ENCODE data around the gene OR8B2. TPM values are rescaled to one million over a fixed set of nuclear protein-coding genes. Genes with fewer than 3 reads are reported as not detected.
"Not testable (repeated sequence)": the region's sequence is repeated elsewhere in the genome, so short reads cannot be mapped to it uniquely, and the experiment has no call there.

The OR8B2 gene
- total RNA-seq, 1 experiment from 2014 or later = not detected

- H3K27me3 ChIP-seq (ENCODE audit: insufficient read depth, low read length); H4K20me1 ChIP-seq (ENCODE audit: insufficient read depth); H3K27ac ChIP-seq (ENCODE audit: low read depth, low read length); CTCF ChIA-PET; ATAC-seq; intact Hi-C loops (cut with micrococcal nuclease); RAD21 ChIA-PET (ENCODE audit: low non-redundant PET in 1 of 2, low total read pairs in 2 of 2, uncharacterized antibody in 2 of 2, unreplicated experiment in 2 of 2); H2AFZ ChIP-seq (ENCODE audit: low read depth, low read length, poor library complexity, severe bottlenecking); H3K79me2 ChIP-seq (ENCODE audit: insufficient read depth, low read length); H3K4me1 ChIP-seq (ENCODE audit: control insufficient read depth in 1 of 2, insufficient read depth in 2 of 2, low read length in 2 of 2); DNase-seq (ENCODE audit: low read depth, low spot score); H3K36me3 ChIP-seq (ENCODE audit: control insufficient read depth in 1 of 2, insufficient read depth in 2 of 2, low read length in 2 of 2); POLR2A ChIA-PET; H3K4me3 ChIP-seq (replicated peaks in 1 of 2; ENCODE audit: low read depth in 1 of 2, low read length in 2 of 2); H3K9ac ChIP-seq (ENCODE audit: low read length); H3K9me3 ChIP-seq (ENCODE audit: control insufficient read depth in 1 of 2, insufficient read depth in 1 of 2, low read depth in 1 of 2, low read length in 2 of 2); H3K9me2 ChIP-seq (ENCODE audit: insufficient read depth); H3K4me2 ChIP-seq (ENCODE audit: low read length); BruUV-seq (replicated peaks): not testable (repeated sequence)
Measured at GRCh38 chr11:124396847-124397246, 12.5 kb upstream of the OR8B2 start.

GRCh38 chr11:124394408-124394807 is 10.1 kb upstream of the OR8B2 start:
- Histone ChIP-seq H3K9me3 (ENCODE audit: control insufficient read depth in 1 of 2, insufficient read depth in 1 of 2, low read depth in 1 of 2, low read length in 2 of 2) (no peaks in the 10 kb centered on the region), H4K20me1 (ENCODE audit: insufficient read depth) (no peaks in the 10 kb centered on the region), H3K27ac (ENCODE audit: low read depth, low read length) (no peak overlapping the region), H3K4me2 (ENCODE audit: low read length) (no peak overlapping the region), H3K79me2 (ENCODE audit: insufficient read depth, low read length) (no peaks in the 10 kb centered on the region), H3K27me3 (ENCODE audit: insufficient read depth, low read length) (0 out of 2 replicates have a peak, but pooled peaks cover 6% of the 10 kb centered on the region), H3K36me3 (ENCODE audit: control insufficient read depth in 1 of 2, insufficient read depth in 2 of 2, low read length in 2 of 2) (no peaks in the 10 kb centered on the region), H3K4me1 (ENCODE audit: control insufficient read depth in 1 of 2, insufficient read depth in 2 of 2, low read length in 2 of 2) (no peaks in the 10 kb centered on the region), H3K4me3 (replicated peaks in 1 of 2; ENCODE audit: low read depth in 1 of 2, low read length in 2 of 2) (no peak overlapping the region), H3K9me2 (ENCODE audit: insufficient read depth) (no peaks in the 10 kb centered on the region), H3K9ac (ENCODE audit: low read length) (no peak overlapping the region), H2AFZ (ENCODE audit: low read depth, low read length, poor library complexity, severe bottlenecking) (no peak overlapping the region)
- ChIA-PET POLR2A (no interaction called here), RAD21 (ENCODE audit: low non-redundant PET in 1 of 2, low total read pairs in 2 of 2, uncharacterized antibody in 2 of 2, unreplicated experiment in 2 of 2) (no interaction called here), CTCF (no interaction called here)
- intact Hi-C loops (cut with micrococcal nuclease) = no loop called here
- DNase-seq (ENCODE audit: low read depth, low spot score) (no peak), ATAC-seq (peak; percentile 67)
- TF ChIP-seq RAD21 (IDR thresholded peaks at IDR 0.05; ENCODE audit: low read depth) = no peak
- TF ChIP-seq CEBPB (IDR thresholded peaks at IDR 0.05; ENCODE audit: low read depth) = no peak
- no peak for TF ChIP-seq SIN3A (IDR thresholded peaks at IDR 0.05; ENCODE audit: low read depth)
- no peak for TF ChIP-seq SRF (IDR thresholded peaks at IDR 0.05; ENCODE audit: low read depth)
- TF ChIP-seq YY1 (IDR thresholded peaks at IDR 0.05; ENCODE audit: extremely low read depth, insufficient replicate concordance, low read depth, low read length) = no peak
- TF ChIP-seq EZH2 (IDR thresholded peaks at IDR 0.05) = no peak
- no peak for TF ChIP-seq EZH2phosphoT487 (IDR thresholded peaks at IDR 0.05; ENCODE audit: borderline replicate concordance)
- no peak for TF ChIP-seq POLR2AphosphoS5 (IDR thresholded peaks at IDR 0.05; ENCODE audit: low read depth, low read length)
- TF ChIP-seq ELF1 (IDR thresholded peaks at IDR 0.05; ENCODE audit: borderline replicate concordance, low read depth) = no peak
- TF ChIP-seq ZNF274 (IDR thresholded peaks at IDR 0.05; ENCODE audit: low read depth, low read length) = no peak
- BruUV-seq (replicated peaks) = no TSS peak

DNA sequence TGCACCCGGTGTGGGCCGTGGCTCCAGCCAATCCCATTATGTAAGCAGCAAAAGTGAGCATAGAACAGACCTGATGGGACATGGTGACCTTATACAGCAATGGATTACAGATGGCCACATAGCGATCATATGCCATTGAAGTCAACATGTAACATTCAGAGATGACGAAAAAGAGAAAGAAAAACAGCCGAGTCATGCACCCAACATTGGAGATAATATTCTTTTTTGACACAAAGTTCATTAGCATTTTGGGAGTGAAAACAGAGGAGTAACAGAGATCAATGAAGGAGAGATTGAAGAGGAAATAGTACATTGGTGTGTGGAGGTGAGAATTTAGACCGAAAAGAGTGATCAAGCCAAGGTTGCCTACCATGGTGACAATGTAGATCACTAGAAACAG is 1.4 kb downstream of the OR8B2 start:
- POLR2A ChIA-PET; CTCF ChIA-PET; BruUV-seq (replicated peaks); H3K79me2 ChIP-seq (ENCODE audit: insufficient read depth, low read length); intact Hi-C loops (cut with micrococcal nuclease); H3K9me2 ChIP-seq (ENCODE audit: insufficient read depth); H3K9me3 ChIP-seq (ENCODE audit: control insufficient read depth in 1 of 2, insufficient read depth in 1 of 2, low read depth in 1 of 2, low read length in 2 of 2); H4K20me1 ChIP-seq (ENCODE audit: insufficient read depth); H3K4me2 ChIP-seq (ENCODE audit: low read length); H3K4me1 ChIP-seq (ENCODE audit: control insufficient read depth in 1 of 2, insufficient read depth in 2 of 2, low read length in 2 of 2); H2AFZ ChIP-seq (ENCODE audit: low read depth, low read length, poor library complexity, severe bottlenecking); ATAC-seq; H3K27ac ChIP-seq (ENCODE audit: low read depth, low read length); H3K4me3 ChIP-seq (replicated peaks in 1 of 2; ENCODE audit: low read depth in 1 of 2, low read length in 2 of 2); H3K9ac ChIP-seq (ENCODE audit: low read length); H3K36me3 ChIP-seq (ENCODE audit: control insufficient read depth in 1 of 2, insufficient read depth in 2 of 2, low read length in 2 of 2); DNase-seq (ENCODE audit: low read depth, low spot score); RAD21 ChIA-PET (ENCODE audit: low non-redundant PET in 1 of 2, low total read pairs in 2 of 2, uncharacterized antibody in 2 of 2, unreplicated experiment in 2 of 2): not testable (repeated sequence)
- H3K27me3 ChIP-seq (ENCODE audit: insufficient read depth, low read length) = peaks cover 11% of the 10 kb centered on the region

All from HCT116 (cell line).